B cell (primary cell): ENCODE data around the gene LIFR.

Source experiments
- CTCF ChIP-seq: fragments of 200-600 bp; IDR thresholded peaks from one replicate; pipeline ENCODE4 v1.8.0; 2022; ENCODE audit warnings: antibody characterized with exemption, mild to moderate bottlenecking
- EZH2 ChIP-seq: IDR thresholded peaks from 2 replicates; pipeline ENCODE4 v1.6.1; 2012; ENCODE audit warnings: borderline replicate concordance, low read depth, mild to moderate bottlenecking, moderate library complexity, low read length; ENCODE audit not compliant: insufficient read depth, poor library complexity, severe bottlenecking

- TF ChIP-seq CTCF (no peak), EZH2 (no peak)
These were observed 9.2 kb downstream of the LIFR start for GRCh38 chr5:38547257-38547656.
